Measurements from ENCODE around the gene ROR1.

Gene ROR1

GRCh38 chr1:64062941-64063581 lies 289.2 kb downstream of the ROR1 start:
- Histone ChIP-seq H3K9ac (ENCODE audit: low read depth, low read length) (no peak overlapping the region), H3K4me2 (ENCODE audit: insufficient read depth, low read length) (no peak overlapping the region), H4K20me1 (ENCODE audit: insufficient read depth, low read length) (no peaks in the 10 kb centered on the region)

GRCh38 chr1:64065571-64065970 lies 291.8 kb downstream of the ROR1 start:
- DNase-seq (no peak), ATAC-seq (ENCODE audit: insufficient read depth, low read depth) (no peak)
- Histone ChIP-seq H3K4me1 (ENCODE audit: insufficient read depth, low read length) (no peaks in the 10 kb centered on the region), H3K79me2 (ENCODE audit: insufficient read depth, low read length) (no peaks in the 10 kb centered on the region), H3K4me3 (ENCODE audit: low read depth in 1 of 2, low read length in 2 of 2) (no peak overlapping the region), H3K9ac (ENCODE audit: low read depth, low read length) (no peak overlapping the region), H2AFZ (ENCODE audit: low read depth, low read length) (no peak overlapping the region), H3K36me3 (ENCODE audit: insufficient read depth, low read length) (no peaks in the 10 kb centered on the region), H3K4me2 (ENCODE audit: insufficient read depth, low read length) (no peak overlapping the region), H3K9me3 (ENCODE audit: insufficient read depth, low read length, severe bottlenecking) (no peaks in the 10 kb centered on the region), H4K20me1 (ENCODE audit: insufficient read depth, low read length) (no peaks in the 10 kb centered on the region), H3K27me3 (ENCODE audit: insufficient read depth, low read length, poor library complexity) (no peaks in the 10 kb centered on the region), H3K27ac (ENCODE audit: low read length) (no peak overlapping the region)
- TF ChIP-seq EZH2 (IDR thresholded peaks at IDR 0.05; ENCODE audit: borderline replicate concordance, low read depth, low read length, severe bottlenecking) (no peak), CTCF (IDR thresholded peaks at IDR 0.05; ENCODE audit: borderline replicate concordance, extremely low read depth, low read length, poor library complexity, severe bottlenecking) (no peak)

More at GRCh38 chr1:64062941-64063581, 289.2 kb downstream of the ROR1 start:
- no peak for TF ChIP-seq EZH2 (IDR thresholded peaks at IDR 0.05; ENCODE audit: borderline replicate concordance, low read depth, low read length, severe bottlenecking)
- TF ChIP-seq CTCF (IDR thresholded peaks at IDR 0.05; ENCODE audit: borderline replicate concordance, extremely low read depth, low read length, poor library complexity, severe bottlenecking): no peak
- DNase-seq (no peak), ATAC-seq (ENCODE audit: insufficient read depth, low read depth) (no peak)
- no peaks in the 10 kb centered on the region for H3K4me1 ChIP-seq (ENCODE audit: insufficient read depth, low read length)
- H3K4me3 ChIP-seq (ENCODE audit: low read depth in 1 of 2, low read length in 2 of 2): no peak overlapping the region
- H3K27ac ChIP-seq (ENCODE audit: low read length): no peak overlapping the region
- H3K9me3 ChIP-seq (ENCODE audit: insufficient read depth, low read length, severe bottlenecking): no peaks in the 10 kb centered on the region
- H2AFZ ChIP-seq (ENCODE audit: low read depth, low read length): no peak overlapping the region
- H3K27me3 ChIP-seq (ENCODE audit: insufficient read depth, low read length, poor library complexity): no peaks in the 10 kb centered on the region
- no peaks in the 10 kb centered on the region for H3K79me2 ChIP-seq (ENCODE audit: insufficient read depth, low read length)
- H3K36me3 ChIP-seq (ENCODE audit: insufficient read depth, low read length): no peaks in the 10 kb centered on the region

- Histone ChIP-seq H3K27me3 (ENCODE audit: insufficient read depth, low read length, poor library complexity) (no peaks in the 10 kb centered on the region), H3K9ac (ENCODE audit: low read depth, low read length) (no peak overlapping the region), H3K4me3 (ENCODE audit: low read depth in 1 of 2, low read length in 2 of 2) (no peak overlapping the region), H3K79me2 (ENCODE audit: insufficient read depth, low read length) (no peaks in the 10 kb centered on the region), H3K4me1 (ENCODE audit: insufficient read depth, low read length) (no peaks in the 10 kb centered on the region), H3K36me3 (ENCODE audit: insufficient read depth, low read length) (no peaks in the 10 kb centered on the region), H2AFZ (ENCODE audit: low read depth, low read length) (no peak overlapping the region), H3K4me2 (ENCODE audit: insufficient read depth, low read length) (no peak overlapping the region), H3K9me3 (ENCODE audit: insufficient read depth, low read length, severe bottlenecking) (no peaks in the 10 kb centered on the region), H3K27ac (ENCODE audit: low read length) (no peak overlapping the region), H4K20me1 (ENCODE audit: insufficient read depth, low read length) (no peaks in the 10 kb centered on the region)
- ATAC-seq (ENCODE audit: insufficient read depth, low read depth) (no peak), DNase-seq (no peak)
- no peak for TF ChIP-seq EZH2 (IDR thresholded peaks at IDR 0.05; ENCODE audit: borderline replicate concordance, low read depth, low read length, severe bottlenecking)
- no peak for TF ChIP-seq CTCF (IDR thresholded peaks at IDR 0.05; ENCODE audit: borderline replicate concordance, extremely low read depth, low read length, poor library complexity, severe bottlenecking)
These were observed 298.4 kb downstream of the ROR1 start for GRCh38 chr1:64072089-64072793.
